COLO668 (cell line): ENCODE measurements around the gene CDC42SE1.

ENCODE experiments used
- DNase-seq: peaks from one replicate; lab custom pipeline; 2025; ENCODE audit not compliant: unreplicated experiment; lab: John Stamatoyannopoulos, UW

CDC42SE1 gene

GRCh38 chr1:151054971-151055547 lies 4.4 kb downstream of the CDC42SE1 start:
- no peak for DNase-seq

DNA sequence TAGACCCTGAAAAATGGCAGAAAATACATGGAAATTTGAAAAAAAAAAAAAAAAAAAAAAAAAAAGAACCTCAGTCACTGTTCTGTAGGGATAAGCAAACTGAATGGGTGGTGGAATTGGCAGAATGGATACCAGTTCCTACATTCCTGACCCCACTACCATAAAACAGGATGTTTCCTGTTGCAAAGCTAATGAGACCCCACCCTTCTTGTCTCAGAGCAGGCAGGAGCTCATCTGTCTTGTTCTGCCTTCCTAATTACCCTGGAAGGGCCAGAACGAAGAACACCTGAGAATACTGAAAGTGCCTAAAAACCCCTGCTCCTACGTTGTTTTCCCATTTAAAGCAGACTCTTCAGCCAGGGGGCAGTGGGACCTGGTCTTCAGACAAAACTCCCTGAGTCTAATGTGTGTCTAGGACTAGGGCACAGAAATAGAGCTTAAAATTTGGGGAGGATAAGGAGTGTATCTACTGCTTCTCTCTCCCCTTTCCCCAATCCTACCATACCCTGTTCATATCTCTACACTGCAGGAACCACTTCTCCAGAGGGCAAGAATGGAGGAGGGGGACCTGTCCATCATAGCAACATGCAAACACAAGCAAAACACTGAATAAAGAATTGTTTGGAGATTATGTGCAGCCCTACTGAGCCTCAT lies 7.9 kb downstream of the CDC42SE1 start:
- DNase-seq, result no peak

- DNase-seq, result no peak
These were observed 9.3 kb downstream of the CDC42SE1 start for GRCh38 chr1:151050051-151050688.

- DNase-seq, result no peak
These were observed 10.0 kb downstream of the CDC42SE1 start for GRCh38 chr1:151049458-151049857.

GRCh38 chr1:151048645-151049032 lies 10.8 kb downstream of the CDC42SE1 start:
- DNase-seq, result no peak

DNA sequence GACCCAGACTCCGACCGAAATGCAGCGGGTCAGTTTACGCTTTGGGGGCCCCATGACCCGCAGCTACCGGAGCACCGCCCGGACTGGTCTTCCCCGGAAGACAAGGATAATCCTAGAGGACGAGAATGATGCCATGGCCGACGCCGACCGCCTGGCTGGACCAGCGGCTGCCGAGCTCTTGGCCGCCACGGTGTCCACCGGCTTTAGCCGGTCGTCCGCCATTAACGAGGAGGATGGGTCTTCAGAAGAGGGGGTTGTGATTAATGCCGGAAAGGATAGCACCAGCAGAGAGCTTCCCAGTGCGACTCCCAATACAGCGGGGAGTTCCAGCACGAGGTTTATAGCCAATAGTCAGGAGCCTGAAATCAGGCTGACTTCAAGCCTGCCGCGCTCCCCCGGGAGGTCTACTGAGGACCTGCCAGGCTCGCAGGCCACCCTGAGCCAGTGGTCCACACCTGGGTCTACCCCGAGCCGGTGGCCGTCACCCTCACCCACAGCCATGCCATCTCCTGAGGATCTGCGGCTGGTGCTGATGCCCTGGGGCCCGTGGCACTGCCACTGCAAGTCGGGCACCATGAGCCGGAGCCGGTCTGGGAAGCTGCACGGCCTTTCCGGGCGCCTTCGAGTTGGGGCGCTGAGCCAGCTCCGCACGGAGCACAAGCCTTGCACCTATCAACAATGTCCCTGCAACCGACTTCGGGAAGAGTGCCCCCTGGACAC lies 11.3 kb downstream of the CDC42SE1 start:
- peak; percentile 65 for DNase-seq

- peak; percentile 69 for DNase-seq
These were observed 11.9 kb downstream of the CDC42SE1 start, which contains the start of gene C1orf56 for GRCh38 chr1:151047591-151047924. Gene C1orf56, plus strand, starts transcription at chr1:151047751. Its CDS starts 97 bp downstream, at chr1:151047848.

DNA sequence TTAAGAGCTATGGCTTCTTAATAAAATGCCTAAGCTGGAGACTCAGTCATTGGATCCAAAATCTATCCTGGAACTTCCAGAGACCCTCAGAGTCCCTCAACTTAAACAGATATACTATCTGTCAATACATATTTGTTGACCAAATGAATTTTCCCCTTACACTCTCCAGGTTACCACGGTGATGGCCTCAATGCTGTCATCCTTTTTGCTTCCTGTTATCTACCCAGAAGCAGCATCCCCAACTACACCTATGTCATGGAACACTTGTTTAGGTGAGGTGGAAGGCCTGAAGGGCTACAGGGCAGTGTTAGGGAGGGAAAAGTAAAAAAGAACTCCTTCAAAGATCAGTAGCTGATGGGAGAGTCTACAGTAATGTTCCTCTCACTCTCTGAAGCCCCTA lies 16.3 kb downstream of the CDC42SE1 start:
- DNase-seq, result no peak

- no peak for DNase-seq
These were observed 19.9 kb downstream of the CDC42SE1 start for GRCh38 chr1:151039521-151039920.

- DNase-seq, result no peak
These were observed 22.4 kb downstream of the CDC42SE1 start for GRCh38 chr1:151037032-151037431.

DNA sequence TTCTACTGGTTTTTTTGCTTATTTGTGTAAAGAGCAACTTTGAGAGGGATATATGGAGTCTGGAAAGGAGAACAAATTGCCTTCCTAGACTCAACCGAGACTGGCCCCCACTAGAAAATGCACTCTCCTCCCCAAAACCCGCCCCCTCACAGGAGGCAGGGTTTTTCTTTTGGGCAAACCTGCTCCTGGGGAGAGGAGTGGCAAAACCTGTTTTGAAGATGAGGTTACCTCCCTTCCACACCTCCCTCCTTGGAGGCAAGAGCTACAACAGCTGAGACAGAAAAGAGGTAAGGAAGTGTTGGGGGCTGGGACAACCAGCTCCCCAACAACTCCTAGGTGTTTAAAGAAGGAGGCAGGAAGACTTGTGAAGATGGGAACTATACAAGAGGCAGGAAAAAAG lies 23.1 kb downstream of the CDC42SE1 start, which contains the start of gene BNIPL:
Gene BNIPL, plus strand, starts transcription at position 231 of the 400 bp plus-strand sequence. Its CDS starts 140 bp downstream, at position 371.
- DNase-seq, result no peak

GRCh38 chr1:151035167-151035566 lies 24.3 kb downstream of the CDC42SE1 start:
- no peak for DNase-seq

- no peak for DNase-seq
These were observed 27.3 kb downstream of the CDC42SE1 start for GRCh38 chr1:151032164-151032563.

- DNase-seq, result no peak
These were observed 33.0 kb downstream of the CDC42SE1 start for GRCh38 chr1:151026460-151026859.

GRCh38 chr1:151024540-151025146 lies 34.8 kb downstream of the CDC42SE1 start:
- peak; percentile 70 for DNase-seq

DNA sequence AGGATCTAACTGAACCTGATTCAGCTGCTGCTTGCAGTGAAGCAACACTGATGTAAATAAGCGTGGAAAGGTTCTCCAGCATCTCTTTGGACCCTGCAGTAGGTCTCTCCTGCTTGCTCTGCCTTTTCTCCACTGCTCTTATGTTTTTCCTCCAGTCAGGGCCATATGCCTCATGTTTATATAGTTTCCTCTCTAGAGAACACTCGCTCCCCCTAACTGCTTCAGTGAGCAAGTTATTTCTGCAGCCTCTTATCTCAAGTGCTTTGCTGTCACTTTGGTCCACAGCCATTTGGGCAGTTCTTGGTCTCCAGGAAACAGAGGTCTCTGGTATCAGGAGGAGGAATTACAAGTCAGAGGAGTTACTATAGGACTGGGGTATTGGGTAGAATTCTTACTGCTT lies 45.9 kb downstream of the CDC42SE1 start:
- no peak for DNase-seq

DNA sequence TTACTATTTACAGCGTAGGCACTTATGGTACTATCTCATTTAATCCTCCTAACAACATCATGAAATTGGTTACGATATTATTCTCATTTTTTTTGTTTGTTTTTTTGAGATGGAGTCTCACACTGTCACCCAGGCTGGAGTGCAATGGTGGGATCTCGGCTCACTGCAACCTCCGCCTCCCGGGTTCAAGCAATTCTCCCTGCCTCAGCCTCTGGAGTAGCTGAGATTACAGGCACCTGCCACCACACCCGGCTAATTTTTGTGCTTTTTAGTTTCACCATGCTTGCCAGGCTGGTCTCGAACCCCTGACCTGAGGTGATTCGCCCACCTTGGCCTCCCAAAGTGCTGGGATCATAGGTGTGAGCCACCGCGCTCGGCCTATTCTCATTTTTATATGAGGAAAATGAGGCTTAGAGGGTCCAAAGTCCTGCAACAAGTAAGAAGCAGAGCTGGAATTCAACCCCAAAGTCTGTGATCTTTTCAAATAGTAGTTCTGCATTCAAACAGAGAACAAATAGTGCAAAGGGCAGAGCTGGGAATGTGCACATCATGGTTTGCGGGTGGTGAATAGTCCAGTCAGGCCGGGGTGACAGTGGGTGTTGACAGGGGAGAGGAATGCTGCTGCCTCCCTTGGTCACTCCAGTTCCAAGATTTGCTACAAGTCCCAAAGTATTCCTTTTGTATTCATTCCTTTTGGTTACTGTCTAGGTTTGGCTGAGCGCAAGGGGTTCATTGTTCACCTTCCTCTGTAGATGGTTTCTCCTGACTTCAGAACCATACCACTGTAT lies 46.5 kb downstream of the CDC42SE1 start:
- no peak for DNase-seq

GRCh38 chr1:151011154-151011850 lies 48.1 kb downstream of the CDC42SE1 start:
- DNase-seq, result no peak

GRCh38 chr1:151010346-151010726 lies 49.1 kb downstream of the CDC42SE1 start:
- no peak for DNase-seq
